ENCODE results near the gene PRSS21.

PRSS21 gene

DNA sequence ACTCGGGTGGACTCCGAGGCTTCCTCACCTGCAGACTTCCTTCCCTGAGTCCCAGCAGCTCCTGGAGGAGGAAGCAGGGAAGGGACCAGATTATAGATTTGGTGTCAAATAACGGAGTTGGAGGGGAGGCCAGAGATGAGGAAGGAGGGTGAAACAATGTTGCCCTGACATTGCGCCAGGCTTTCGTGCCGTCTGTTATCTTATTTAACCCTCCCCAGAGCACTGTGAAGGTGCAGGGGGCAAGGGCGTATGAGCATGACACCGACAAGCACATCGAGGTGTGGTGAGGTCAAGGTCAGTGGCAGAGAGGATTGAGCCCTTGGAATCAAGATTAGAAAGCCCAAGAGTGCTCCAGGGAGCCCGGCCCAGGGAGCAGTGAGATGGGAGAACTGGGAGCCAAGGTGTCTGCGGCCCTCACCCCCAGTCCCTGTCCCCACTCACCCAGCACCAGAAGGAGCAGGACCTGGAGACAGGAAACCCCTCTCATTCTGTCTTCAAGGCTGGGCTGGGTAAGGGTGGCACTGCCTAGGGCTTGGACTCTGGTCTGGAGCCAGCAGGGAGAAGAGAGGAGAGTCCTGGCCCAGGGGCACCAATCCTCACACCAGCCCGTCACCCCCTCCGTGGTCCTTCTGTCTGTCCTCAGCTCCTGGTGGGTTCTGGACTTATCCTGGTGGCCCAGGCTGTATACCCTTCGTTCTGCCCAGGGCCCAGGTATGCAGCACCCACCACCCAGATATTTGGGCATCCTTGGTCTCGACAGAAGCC lies 30.8 kb upstream of the PRSS21 start:
- Mint-ChIP-seq H3K4me3 (no peak overlapping the region), H3K9me3 (no peaks in the 10 kb centered on the region), H3K36me3 (ENCODE audit: low read depth) (no peaks in the 10 kb centered on the region), H3K27ac (no peak overlapping the region), H3K27me3 (ENCODE audit: low read depth) (peaks cover 23% of the 10 kb centered on the region), H3K4me1 (ENCODE audit: low read depth) (peaks cover 3% of the 10 kb centered on the region)
- DNase-seq (ENCODE audit: low spot score) = no peak

DNA sequence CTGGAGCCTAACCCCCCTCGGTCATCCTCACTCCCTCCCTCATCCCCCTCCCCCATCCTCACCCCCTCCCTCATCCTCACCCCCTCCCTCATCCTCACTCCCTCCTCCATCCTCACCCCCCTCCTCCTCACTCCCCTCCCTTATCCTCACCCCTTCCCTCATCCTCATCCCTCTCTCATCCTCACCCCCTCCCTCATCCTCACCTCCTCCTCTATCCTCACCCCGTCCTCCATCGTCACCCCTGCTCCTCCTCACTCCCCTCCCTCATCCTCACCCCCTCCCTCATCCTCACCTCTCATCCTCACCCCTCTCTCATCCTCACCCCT lies 30.2 kb upstream of the PRSS21 start:
- no peak overlapping the region for H3K4me3 Mint-ChIP-seq
- no peak for DNase-seq (ENCODE audit: low spot score)
- no peaks in the 10 kb centered on the region for H3K9me3 Mint-ChIP-seq

DNA sequence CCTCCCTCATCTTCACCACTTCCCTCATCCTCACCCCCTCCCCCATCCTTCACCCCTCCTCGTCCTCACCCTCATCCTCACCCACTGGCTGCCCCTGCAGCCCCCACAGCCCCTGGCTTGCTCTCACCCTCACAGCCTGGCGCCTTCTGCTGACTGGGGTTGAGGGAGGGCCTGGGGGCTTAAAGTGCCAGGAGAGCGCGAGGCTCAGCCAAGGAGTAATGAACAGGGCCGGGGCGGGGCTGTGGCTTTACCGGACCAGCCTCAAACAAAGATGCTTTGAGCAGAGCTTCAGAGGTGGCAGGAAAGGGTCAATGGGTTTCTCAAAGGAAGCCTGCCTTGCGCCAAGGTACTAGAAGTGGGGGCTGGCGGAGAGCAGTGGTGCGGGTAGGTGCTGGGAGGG lies 29.6 kb upstream of the PRSS21 start, which contains the start of gene PRSS33:
PRSS33 (minus strand) TSS at position 155 of the 400 bp plus-strand sequence. CDS start 1,013 bp downstream, outside the sequence.
- no peak within 1 kb of the TSS for H3K27ac Mint-ChIP-seq

More for the DNA sequence above, 30.2 kb upstream of the PRSS21 start:
- Mint-ChIP-seq H3K27me3 (ENCODE audit: low read depth) (peaks cover 23% of the 10 kb centered on the region), H3K4me1 (ENCODE audit: low read depth) (peaks cover 3% of the 10 kb centered on the region), H3K36me3 (ENCODE audit: low read depth) (no peaks in the 10 kb centered on the region), H3K27ac (no peak overlapping the region)

DNA sequence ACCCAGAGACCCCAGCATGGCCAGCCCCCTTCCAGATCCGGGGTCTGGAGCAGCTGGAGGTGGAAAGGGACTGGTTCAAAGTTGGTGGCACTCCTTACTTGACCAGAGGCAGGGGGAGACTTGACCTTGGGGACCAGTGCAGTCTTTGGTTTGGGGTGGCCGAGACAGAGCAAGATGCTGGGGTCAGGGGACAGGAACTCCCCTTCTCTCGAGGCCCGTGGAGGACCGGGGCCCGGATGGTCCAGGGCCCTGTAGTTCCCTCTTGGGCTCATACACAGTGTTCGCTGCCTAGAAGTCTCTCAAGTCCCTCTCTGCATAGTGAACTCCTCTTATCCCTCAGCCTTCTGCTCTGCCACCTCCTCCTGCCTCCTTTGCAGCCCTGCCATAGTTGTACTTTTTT lies 29.1 kb upstream of the PRSS21 start:
- no peak overlapping the region for H3K27ac Mint-ChIP-seq
- H3K36me3 Mint-ChIP-seq (ENCODE audit: low read depth) = no peaks in the 10 kb centered on the region
- no peaks in the 10 kb centered on the region for H3K9me3 Mint-ChIP-seq
- H3K4me3 Mint-ChIP-seq = no peak overlapping the region
- DNase-seq (ENCODE audit: low spot score) = no peak
- peaks cover 3% of the 10 kb centered on the region for H3K4me1 Mint-ChIP-seq (ENCODE audit: low read depth)
- H3K27me3 Mint-ChIP-seq (ENCODE audit: low read depth) = peaks cover 23% of the 10 kb centered on the region

More for the DNA sequence above, 29.6 kb upstream of the PRSS21 start, which contains the start of gene PRSS33:
- no peaks in the 10 kb centered on the region for H3K9me3 Mint-ChIP-seq
- H3K4me3 Mint-ChIP-seq = no peak within 1 kb of the TSS
- DNase-seq (ENCODE audit: low spot score) = no peak
- H3K27me3 Mint-ChIP-seq (ENCODE audit: low read depth) = peaks cover 23% of the 10 kb centered on the region
- peaks cover 3% of the 10 kb centered on the region for H3K4me1 Mint-ChIP-seq (ENCODE audit: low read depth)
- H3K36me3 Mint-ChIP-seq (ENCODE audit: low read depth) = no peaks in the 10 kb centered on the region

DNA sequence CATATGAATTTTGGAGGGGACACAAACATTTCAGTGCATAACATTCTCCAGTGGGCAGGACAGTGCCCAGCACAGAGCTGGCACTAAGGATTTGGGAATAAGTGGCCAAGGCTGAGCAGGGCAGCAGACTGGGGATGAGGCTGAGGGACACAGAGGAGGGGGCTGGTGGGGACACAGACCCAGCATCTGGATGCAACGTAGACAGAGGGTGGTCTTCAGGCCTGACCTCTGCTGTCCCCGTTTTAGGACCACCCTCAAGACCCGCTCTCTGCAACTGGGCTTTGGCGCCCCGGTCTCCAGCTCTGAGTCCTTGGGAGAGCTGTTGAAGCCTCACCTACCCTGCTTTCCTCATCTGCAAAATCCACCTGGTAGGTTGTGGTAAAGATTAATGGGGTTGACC lies 26.4 kb upstream of the PRSS21 start:
- Mint-ChIP-seq H3K4me3 (no peak overlapping the region), H3K4me1 (ENCODE audit: low read depth) (no peaks in the 10 kb centered on the region), H3K9me3 (no peaks in the 10 kb centered on the region), H3K27me3 (ENCODE audit: low read depth) (peaks cover 29% of the 10 kb centered on the region), H3K36me3 (ENCODE audit: low read depth) (no peaks in the 10 kb centered on the region), H3K27ac (no peak overlapping the region)
- DNase-seq (ENCODE audit: low spot score) = no peak

DNA sequence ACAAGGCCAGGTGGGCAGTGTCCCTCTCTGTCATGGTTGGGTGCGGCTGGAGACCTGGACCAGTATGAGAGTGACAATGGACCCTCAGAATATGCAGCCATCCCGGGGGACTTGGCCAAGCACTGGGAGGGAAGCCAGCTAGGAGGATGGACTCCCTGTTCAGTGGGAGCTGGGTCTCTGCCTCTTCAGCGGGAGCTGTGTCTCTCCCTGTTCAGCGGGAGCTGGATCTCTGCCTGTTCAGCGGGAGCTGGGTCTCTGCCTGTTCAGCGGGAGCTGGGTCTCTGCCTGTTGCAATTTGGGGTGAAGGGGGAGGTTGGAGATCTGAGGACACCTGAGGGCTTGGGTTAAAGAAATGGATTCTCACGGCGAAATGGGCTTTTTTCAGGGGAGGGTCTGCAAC lies 25.9 kb upstream of the PRSS21 start:
- Mint-ChIP-seq H3K9me3 (no peaks in the 10 kb centered on the region), H3K27me3 (ENCODE audit: low read depth) (peaks cover 27% of the 10 kb centered on the region), H3K27ac (no peak overlapping the region), H3K4me1 (ENCODE audit: low read depth) (no peaks in the 10 kb centered on the region), H3K36me3 (ENCODE audit: low read depth) (no peaks in the 10 kb centered on the region), H3K4me3 (no peak overlapping the region)
- DNase-seq (ENCODE audit: low spot score) = no peak

DNA sequence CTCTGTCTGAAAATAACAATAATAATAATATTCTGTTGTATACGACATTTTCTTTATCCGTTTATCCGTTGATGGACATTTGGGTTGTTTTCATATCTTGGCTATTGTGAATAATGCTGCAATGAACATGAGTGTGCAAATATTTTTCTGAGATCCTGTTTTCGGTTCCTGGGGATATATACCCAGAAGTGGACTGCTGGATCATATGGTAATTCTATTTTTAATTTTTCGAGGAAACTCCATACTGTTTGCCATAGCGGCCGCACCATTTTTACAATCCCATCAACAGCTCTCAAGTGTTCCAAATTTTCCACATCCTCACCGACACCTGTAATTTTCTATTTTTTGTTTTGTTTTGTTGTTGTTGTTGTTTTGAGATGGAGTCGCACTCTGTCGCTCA lies 24.1 kb upstream of the PRSS21 start:
- peaks cover 17% of the 10 kb centered on the region for H3K27me3 Mint-ChIP-seq (ENCODE audit: low read depth)
- no peak overlapping the region for H3K4me3 Mint-ChIP-seq
- DNase-seq (ENCODE audit: low spot score) = no peak
- H3K27ac Mint-ChIP-seq = no peak overlapping the region
- no peaks in the 10 kb centered on the region for H3K4me1 Mint-ChIP-seq (ENCODE audit: low read depth)
- H3K9me3 Mint-ChIP-seq = no peaks in the 10 kb centered on the region
- no peaks in the 10 kb centered on the region for H3K36me3 Mint-ChIP-seq (ENCODE audit: low read depth)

DNA sequence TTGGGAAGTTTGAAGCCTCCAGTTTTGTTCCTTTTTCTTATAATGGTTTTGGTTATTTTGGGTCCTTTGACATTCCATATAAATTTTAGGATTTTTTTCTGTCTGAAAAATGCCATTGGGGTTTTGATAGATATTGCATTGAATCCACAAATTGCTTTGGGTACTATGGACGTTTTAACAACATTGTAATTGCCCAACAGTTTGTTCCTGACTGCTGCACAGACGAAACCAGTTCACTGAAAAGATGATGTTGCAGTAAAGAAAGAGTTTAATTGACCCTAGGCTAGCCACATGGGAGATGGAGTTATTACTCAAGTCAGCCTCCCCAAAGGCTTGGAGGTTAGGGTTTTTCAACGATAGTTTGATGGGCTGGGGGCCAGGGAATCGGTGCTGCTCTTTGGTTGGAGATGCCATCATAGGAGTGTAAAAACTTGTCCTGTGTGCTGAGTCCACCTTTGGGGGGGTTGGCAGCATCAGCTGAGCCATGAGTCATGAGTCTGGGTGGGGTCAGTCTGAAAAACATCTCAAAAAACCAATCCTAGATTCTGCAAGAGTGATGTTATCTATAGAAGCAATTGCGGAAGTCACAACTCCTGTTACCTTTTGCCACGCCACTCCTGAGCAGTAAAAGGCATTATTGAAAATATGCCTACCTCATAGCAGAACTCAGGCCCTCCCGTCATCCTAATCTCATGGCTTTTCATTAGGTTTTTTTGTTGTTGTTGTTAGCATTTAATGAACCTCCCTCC lies 21.5 kb upstream of the PRSS21 start:
- H3K9me3 Mint-ChIP-seq = no peaks in the 10 kb centered on the region
- no peak overlapping the region for H3K27ac Mint-ChIP-seq
- H3K4me3 Mint-ChIP-seq = no peak overlapping the region
- no peaks in the 10 kb centered on the region for H3K4me1 Mint-ChIP-seq (ENCODE audit: low read depth)
- H3K27me3 Mint-ChIP-seq (ENCODE audit: low read depth) = peaks cover 11% of the 10 kb centered on the region
- no peaks in the 10 kb centered on the region for H3K36me3 Mint-ChIP-seq (ENCODE audit: low read depth)
- no peak for DNase-seq (ENCODE audit: low spot score)

DNA sequence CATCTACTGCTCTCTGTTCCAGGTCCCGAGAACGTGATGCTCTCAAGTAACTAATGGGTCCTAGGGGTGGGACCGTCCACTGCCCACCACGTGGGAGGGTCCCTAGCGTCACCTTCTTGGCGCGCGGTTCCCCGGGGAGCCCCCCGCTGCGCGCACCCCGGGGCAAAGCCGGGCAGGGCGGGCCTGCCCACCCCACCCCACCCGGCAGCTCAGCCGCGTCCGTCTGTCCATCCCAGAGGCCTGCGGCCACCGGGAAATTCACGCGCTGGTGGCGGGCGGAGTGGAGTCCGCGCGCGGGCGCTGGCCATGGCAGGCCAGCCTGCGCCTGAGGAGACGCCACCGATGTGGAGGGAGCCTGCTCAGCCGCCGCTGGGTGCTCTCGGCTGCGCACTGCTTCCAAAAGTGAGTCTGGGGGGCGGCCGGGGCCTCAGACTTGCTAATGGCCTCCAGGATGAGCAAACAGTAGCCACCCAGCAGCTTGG lies 18.3 kb upstream of the PRSS21 start:
- Mint-ChIP-seq H3K27ac (no peak overlapping the region), H3K9me3 (peaks cover 2% of the 10 kb centered on the region), H3K36me3 (ENCODE audit: low read depth) (no peaks in the 10 kb centered on the region), H3K4me1 (ENCODE audit: low read depth) (no peaks in the 10 kb centered on the region), H3K27me3 (ENCODE audit: low read depth) (peaks cover 5% of the 10 kb centered on the region), H3K4me3 (no peak overlapping the region)
- DNase-seq (ENCODE audit: low spot score) = no peak

DNA sequence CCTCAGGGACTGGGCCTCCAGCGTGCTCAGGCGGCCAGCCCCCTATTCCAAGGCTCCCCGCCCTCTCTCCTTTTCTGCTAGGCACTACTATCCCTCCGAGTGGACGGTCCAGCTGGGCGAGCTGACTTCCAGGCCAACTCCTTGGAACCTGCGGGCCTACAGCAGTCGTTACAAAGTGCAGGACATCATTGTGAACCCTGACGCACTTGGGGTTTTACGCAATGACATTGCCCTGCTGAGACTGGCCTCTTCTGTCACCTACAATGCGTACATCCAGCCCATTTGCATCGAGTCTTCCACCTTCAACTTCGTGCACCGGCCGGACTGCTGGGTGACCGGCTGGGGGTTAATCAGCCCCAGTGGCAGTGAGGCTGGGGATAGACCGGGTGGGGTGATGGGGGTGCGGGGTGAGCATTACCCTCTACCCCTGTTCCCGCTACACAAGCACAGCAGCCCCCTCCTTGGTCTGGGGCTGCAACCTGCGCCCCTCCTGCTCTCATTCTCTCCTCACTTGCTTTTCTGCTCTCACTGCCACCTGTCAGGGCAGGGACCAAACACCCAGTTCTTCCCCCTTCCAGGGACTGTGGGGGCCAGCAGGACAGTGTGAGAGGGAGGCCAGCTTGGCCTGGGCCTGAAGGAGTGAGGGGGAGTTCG lies 17.7 kb upstream of the PRSS21 start:
- H3K27ac Mint-ChIP-seq = no peak overlapping the region
- H3K27me3 Mint-ChIP-seq (ENCODE audit: low read depth) = peaks cover 4% of the 10 kb centered on the region
- H3K4me1 Mint-ChIP-seq (ENCODE audit: low read depth) = no peaks in the 10 kb centered on the region
- DNase-seq (ENCODE audit: low spot score) = no peak
- H3K36me3 Mint-ChIP-seq (ENCODE audit: low read depth) = no peaks in the 10 kb centered on the region
- H3K9me3 Mint-ChIP-seq = peaks cover 6% of the 10 kb centered on the region
- H3K4me3 Mint-ChIP-seq = no peak overlapping the region

DNA sequence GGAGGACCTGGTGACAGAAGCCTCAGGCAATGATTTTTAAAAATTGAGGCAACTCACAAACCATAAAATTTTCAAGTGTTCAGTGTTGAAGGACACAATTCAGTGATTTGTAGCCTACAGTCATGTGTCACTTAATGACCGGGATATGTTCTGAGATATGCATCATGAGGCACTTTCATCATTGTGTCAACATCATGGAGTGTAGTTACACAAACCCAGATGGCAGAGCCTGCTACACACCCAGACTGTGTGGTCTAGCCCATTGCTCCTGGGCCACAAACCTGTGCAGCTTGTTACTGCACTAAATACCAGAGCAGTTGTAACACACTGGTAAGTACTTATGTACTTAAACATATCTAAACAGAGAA lies 17.2 kb upstream of the PRSS21 start:
- Mint-ChIP-seq H3K36me3 (ENCODE audit: low read depth) (no peaks in the 10 kb centered on the region), H3K9me3 (peaks cover 7% of the 10 kb centered on the region), H3K4me3 (no peak overlapping the region), H3K27me3 (ENCODE audit: low read depth) (no peaks in the 10 kb centered on the region), H3K4me1 (ENCODE audit: low read depth) (no peaks in the 10 kb centered on the region), H3K27ac (no peak overlapping the region)
- DNase-seq (ENCODE audit: low spot score) = no peak

DNA sequence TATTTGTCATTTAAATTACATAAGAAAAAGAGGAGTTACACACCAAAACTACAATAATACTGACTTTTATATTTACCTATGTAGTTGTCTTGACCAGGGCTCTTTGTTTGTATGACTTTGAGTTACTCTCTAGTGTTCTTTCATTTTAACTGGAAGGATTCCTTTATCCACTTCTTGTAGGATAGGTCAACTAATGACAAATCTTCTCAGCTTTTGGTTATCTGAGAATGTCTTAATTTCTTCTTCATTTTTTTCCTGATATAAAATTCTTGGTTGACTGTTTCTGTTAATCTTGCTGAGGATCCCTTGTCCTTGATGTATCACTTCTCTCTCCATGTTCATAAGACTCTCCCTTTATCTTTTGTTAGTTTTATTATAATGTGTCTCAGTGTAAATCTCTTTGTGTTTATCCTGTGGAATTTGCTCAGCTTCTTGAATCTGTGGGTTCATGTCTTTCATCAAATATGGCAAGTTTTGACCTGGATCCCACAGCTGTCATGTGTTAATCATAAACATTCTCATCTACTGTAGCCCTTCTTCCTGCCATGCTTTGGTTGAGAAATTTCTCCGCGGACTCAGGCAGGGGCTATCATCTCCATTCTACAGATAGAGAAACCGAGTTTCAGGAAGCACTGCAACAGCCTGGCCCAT lies 13.4 kb upstream of the PRSS21 start:
- DNase-seq (ENCODE audit: low spot score) = no peak
- Mint-ChIP-seq H3K27me3 (ENCODE audit: low read depth) (peaks cover 2% of the 10 kb centered on the region), H3K27ac (no peak overlapping the region), H3K9me3 (peaks cover 7% of the 10 kb centered on the region), H3K4me3 (no peak overlapping the region), H3K4me1 (ENCODE audit: low read depth) (no peaks in the 10 kb centered on the region), H3K36me3 (ENCODE audit: low read depth) (no peaks in the 10 kb centered on the region)

DNA sequence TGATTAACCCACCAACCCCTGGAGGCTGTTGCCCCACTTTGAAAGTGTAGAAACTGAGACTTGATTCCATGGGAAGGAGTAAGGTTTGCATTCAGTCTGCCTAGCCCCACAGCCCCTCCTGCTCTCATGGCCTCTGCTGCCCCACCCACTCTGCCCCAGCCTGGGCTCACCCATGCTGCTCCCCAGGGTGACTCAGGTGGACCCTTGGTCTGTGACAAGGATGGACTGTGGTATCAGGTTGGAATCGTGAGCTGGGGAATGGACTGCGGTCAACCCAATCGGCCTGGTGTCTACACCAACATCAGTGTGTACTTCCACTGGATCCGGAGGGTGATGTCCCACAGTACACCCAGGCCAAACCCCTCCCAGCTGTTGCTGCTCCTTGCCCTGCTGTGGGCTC lies 12.3 kb upstream of the PRSS21 start:
- H3K4me1 Mint-ChIP-seq (ENCODE audit: low read depth) = no peaks in the 10 kb centered on the region

DNA sequence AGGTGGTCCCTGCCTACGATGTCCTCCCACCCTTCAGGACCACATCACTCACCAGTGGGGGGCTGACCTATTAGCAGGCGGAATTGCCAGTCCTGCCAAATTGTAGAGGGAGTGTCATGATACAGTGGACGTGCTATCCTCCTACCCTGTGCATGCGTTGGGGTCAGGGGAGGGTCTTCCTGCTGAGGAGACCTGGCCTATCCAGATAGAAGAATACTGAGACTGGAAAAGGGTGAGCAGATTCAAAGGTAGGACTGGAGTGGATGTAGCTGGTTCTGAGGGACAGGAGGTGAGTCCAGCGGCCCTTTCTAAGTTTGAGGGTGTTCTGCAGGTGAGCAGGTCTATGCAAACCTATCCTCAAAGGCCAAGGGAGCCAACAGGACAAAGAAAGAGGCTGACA lies 10.8 kb upstream of the PRSS21 start:
- no peak for DNase-seq (ENCODE audit: low spot score)
- Mint-ChIP-seq H3K27me3 (ENCODE audit: low read depth) (peaks cover 9% of the 10 kb centered on the region), H3K4me1 (ENCODE audit: low read depth) (no peaks in the 10 kb centered on the region), H3K9me3 (peaks cover 7% of the 10 kb centered on the region), H3K4me3 (no peak overlapping the region), H3K27ac (no peak overlapping the region), H3K36me3 (ENCODE audit: low read depth) (no peaks in the 10 kb centered on the region)

More for the DNA sequence above, 12.3 kb upstream of the PRSS21 start:
- no peak for DNase-seq (ENCODE audit: low spot score)
- Mint-ChIP-seq H3K27ac (no peak overlapping the region), H3K27me3 (ENCODE audit: low read depth) (peaks cover 4% of the 10 kb centered on the region), H3K36me3 (ENCODE audit: low read depth) (no peaks in the 10 kb centered on the region), H3K9me3 (peaks cover 7% of the 10 kb centered on the region), H3K4me3 (no peak overlapping the region)
